DMS114 treated with DMSO at 0.1 percent for 48 hours (cell line): Measurements from ENCODE around the gene CFH.
"Not testable (repeated sequence)": the region's sequence is repeated elsewhere in the genome, so short reads cannot be mapped to it uniquely, and the experiment has no call there.

Experiments used
- DNase-seq: peaks from one replicate; lab custom pipeline; 2025; ENCODE audit not compliant: unreplicated experiment; lab: John Stamatoyannopoulos, UW

CFH gene

GRCh38 chr1:196651637-196652215 is at the start of gene CFH:
TSS of gene CFH (plus strand) at chr1:196652043. CDS start at chr1:196652118, 75 bp downstream.
- DNase-seq = peak; percentile 43

DNA sequence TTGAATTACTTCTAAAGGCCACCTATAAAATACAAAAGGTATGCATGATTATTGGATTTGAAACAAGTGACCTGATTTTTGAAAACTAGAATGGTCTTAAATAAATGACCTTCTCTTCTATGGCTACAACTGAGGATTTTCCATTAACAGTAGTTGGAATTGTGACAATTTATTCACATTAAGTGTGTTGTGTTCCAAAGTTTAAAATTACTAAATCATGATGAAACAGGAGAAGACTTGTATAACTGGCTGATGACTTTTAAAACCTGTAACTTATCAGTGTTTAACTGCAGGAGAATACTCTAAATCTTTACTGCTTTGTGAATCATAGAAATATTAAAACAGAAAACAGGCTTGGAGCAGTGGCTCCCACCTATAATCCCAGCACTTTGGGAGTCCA is 48.2 kb upstream of the CFH start:
- DNase-seq = no peak

DNA sequence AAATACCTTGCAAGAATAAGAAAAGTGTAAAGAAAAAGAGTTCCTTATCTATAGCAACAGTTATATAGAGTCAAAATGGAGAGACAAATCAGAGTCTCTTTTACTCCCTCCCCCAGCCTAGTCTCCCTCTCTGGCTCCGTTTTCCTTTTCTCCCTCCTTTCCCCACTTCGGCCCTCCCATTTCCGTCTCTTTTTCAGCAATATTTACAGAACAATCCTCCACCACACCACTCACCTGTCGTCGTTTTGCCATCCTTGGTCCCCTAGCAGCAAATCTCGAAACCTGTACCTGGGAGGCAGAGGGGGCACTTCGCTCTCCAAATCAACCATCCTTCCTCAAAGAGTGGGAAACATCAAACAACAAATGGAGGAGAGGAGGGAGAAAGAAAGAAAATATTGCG is 43.9 kb upstream of the CFH start:
- no peak for DNase-seq

DNA sequence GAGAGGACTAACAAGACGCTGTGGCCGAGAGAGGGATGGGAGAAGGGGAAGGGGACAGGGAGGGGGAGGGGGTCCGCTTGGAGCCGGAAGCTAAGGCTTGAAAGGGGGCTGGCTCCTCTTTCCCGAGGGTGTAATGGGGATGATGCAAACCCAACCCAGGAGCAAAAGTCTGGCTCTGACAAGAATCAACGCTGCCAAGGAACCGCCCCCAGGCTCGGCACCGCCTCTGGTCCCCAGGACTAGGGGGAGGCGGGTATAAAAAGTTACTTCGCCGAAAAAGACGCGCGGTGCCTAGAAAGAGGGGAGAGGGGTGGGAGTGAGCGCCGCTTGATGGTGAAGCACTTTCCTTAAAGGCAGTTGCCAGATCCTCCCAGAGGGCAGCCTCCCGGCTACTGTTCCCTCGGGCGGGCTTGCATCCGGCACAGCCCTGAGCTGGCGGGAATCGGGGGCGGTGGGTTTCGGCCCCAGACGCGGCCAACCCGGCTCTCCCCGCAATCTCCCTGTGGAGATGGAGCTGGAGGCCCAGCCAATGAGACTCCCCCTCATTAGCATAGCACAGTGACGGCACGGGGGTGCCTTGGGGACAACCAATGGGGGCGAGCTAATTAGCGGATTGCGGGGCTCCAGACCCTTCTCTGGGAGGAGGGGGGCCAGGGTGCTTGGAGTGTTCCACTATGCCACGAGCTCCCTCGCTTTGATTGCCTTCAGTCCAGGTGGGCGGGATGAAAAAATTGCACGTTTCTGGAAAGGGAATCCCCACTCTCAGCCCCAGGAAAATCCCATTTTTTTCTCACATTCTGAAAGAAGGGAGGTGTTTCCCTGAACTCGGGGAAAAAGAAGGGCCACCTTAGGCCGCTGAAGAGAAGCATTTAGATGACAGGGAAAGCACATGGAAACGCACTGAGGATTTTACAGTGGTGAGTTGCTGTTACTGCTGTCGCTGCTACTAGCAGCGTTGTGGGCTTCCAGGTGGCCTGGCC is 43.2 kb upstream of the CFH start, which contains the start of gene KCNT2:
KCNT2 (minus strand) TSS at position 51 of the 980 bp plus-strand sequence. CDS start 131 bp downstream, outside the sequence.
- peak; percentile 67 for DNase-seq

DNA sequence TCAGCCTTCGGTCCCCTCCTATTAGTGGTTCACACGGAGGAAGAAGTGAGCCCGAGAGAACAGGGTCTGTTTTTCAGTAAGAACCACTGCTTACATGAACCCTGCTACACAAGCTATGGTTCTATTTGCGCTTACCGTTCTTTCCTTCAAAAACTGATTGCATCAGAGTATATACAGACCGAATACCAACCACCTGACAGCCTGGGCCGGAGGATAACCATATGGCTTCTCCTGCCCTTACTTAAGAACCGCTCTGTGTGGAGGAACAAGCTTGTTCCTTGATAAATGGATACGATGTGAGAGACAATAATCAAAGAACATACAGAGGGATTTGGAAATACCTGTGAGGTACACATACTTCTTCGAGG is 42.5 kb upstream of the CFH start:
- no peak for DNase-seq

GRCh38 chr1:196611873-196612272 is 40.0 kb upstream of the CFH start:
- DNase-seq = no peak

- no peak for DNase-seq
These were observed 32.1 kb upstream of the CFH start for GRCh38 chr1:196619721-196620120.

- DNase-seq = no peak
These were observed 28.8 kb upstream of the CFH start for GRCh38 chr1:196623079-196623478.

GRCh38 chr1:196628838-196629237 is 23.0 kb upstream of the CFH start:
- no peak for DNase-seq

- no peak for DNase-seq
These were observed 14.2 kb upstream of the CFH start for GRCh38 chr1:196637606-196638005.

DNA sequence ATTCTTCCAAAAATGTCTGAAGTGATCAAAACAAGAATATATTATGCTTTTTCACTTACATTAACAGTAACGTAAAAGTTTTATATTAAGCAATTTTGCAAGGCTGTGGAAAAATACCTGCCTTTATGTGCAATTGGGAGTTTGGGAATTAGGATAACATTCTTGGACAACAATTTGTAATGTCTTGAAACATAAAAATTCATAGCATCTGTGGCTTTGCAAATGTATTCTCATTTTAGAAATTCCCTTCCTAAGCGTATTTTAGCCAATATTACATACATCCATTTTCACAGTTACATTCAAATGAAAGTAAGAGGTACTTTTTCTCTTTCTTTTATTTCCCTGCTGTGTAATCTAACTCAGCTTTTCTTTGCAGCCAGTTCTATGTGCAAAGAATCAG is 13.4 kb upstream of the CFH start:
- no peak for DNase-seq

DNA sequence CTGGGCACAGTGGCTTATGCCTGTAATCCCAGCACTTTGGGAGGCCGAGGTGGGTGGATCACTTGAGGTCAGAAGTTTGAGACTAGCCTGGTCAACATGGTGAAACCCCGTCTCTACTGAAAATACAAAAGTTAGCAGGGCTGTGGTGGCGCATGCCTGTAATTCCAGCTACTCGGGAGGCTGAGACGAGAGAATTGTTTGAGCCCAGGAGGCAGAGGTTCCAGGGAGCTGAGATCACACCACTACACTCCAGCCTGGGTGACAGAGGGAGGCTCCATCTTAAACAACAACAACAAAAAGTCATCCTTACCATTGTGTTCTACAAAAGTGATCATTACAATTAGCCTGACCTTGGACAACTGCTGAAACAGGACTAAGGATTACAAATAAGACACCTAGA is 12.6 kb upstream of the CFH start:
- DNase-seq = not testable (repeated sequence)

DNA sequence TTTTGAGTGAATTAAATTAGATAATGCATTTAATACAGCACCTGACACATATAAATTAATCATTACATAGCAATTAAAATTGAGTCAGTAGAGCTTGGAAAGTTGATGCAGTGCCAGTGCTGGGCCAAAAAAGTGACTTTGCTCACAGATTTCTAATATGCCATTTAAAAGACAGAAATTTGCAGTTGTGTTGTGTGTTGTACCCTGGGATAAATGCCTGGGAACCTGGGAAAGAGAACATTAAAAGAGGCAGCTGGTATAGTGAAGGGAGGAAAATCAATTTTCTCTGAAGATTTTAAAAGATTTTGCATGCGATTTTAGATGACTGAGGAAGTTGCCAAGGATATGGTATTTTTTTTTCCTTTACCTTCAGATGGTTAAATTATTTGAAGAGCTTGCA is 10.9 kb upstream of the CFH start:
- DNase-seq = no peak

GRCh38 chr1:196649990-196650389 is 1.9 kb upstream of the CFH start:
- DNase-seq = no peak

GRCh38 chr1:196650403-196650802 is 1.4 kb upstream of the CFH start:
- no peak for DNase-seq

DNA sequence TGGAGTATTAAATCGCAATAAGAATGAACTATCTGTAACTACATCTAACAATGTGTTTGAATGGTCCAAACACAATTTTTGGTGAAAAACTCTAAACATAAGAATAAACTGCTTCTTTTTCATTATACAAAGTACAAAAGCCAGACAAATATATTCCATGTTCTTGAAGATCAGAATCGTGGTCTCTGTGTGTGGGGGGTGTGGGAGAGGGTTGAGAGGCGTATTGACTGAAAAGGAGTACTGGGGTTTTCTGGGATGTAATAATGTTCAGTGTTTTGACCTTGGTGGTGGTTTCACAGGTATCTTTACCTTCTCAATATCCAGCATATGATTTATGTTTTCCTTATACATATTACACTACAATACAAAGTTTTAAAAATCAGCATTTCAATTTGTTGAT is 764 bp upstream of the CFH start:
- DNase-seq = no peak

DNA sequence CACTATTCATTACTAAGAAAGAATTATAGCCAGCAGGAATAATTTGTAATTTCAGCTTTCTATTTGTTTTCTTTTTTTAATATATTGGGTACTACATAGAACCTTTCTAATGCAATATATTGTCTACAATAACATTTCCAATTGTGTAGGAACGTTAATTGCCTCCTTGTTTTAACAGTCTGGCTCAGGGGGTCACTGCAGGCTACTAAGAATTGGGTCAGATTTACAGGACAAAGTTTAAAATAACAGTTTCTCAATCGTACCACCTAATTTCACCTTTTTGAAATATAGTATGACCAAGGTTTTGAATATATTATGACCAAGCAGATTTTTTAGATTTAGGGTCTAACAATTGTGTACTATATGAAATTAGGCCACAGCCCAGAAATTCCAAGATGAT is 2.4 kb downstream of the CFH start:
- DNase-seq = peak; percentile 49

GRCh38 chr1:196655071-196655470 is 3.2 kb downstream of the CFH start:
- no peak for DNase-seq

- DNase-seq = no peak
These were observed 3.7 kb downstream of the CFH start for GRCh38 chr1:196655494-196655893.

DNA sequence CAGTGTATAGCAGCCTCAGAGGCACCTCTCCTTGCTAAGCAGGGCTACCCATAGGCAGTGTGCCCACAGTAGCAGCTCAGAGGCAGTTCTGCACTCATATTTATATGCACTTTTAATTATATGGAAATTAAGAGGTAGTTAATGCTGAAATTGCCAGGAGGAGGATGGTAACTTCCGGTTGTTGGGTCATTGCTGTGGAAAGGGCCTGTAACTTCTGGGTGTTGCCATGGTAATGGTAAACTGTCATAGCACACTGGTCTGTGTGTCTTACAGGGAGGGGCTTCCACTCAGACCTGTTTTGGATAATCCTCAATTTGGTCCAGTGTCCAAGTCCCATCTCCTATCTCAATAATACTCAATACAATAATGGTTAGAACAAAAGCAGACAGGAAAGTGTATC is 7.6 kb downstream of the CFH start:
- no peak for DNase-seq

- DNase-seq = peak; percentile 12
These were observed 8.4 kb downstream of the CFH start for GRCh38 chr1:196660272-196660671.

GRCh38 chr1:196660852-196661251 is 9.0 kb downstream of the CFH start:
- peak; percentile 54 for DNase-seq
